Measurements from ENCODE around the gene HOXB1. TPM values are rescaled to one million over a fixed set of nuclear protein-coding genes. Genes with fewer than 3 reads are reported as not detected.
"Not testable (repeated sequence)": the region's sequence is repeated elsewhere in the genome, so short reads cannot be mapped to it uniquely, and the experiment has no call there.

HOXB1 gene
- total RNA-seq, 1 donor from 2014 or later, result not detected

DNA sequence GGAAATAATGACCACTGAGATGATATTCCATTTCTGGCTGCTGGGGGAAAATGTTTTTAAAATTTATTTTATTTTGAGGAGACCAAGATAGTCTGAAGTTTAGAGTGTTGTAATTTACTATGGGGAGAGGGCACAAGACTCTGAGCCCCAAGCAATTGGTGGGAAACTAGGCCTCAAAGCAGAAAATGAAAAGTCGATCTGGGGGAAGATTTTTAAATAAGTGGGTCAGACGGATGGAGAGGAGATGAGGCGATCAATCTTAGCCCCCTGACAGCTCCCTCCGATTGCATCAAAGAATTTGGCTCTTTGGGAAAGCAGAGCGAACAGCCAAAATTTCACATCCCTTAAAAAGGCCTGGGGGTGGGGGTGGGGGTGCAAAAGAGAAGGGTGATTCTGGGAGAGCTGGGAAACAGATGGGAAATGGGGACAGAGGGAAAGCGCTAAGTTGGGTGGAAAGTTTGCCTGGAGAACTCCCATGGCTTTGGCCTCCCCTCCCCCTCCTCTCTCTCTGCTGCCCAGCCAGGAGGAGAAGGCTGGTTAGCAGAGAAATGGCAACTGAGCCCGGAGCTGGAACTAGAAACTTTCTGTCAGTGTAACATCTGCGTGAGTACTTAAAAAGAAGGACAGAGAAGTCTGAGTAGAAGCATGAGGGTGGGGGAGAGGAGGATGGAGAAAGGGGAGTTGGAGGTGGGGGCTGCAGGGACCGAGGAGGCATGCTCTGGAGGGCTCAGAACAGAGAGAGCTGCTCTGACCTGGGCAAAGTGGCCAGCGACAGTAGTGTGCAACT lies 15.5 kb upstream of the HOXB1 start:
- intact Hi-C loops (cut with DNase I), result no loop called here
- no peak for DNase-seq (ENCODE audit: missing footprints)
- no peak for ATAC-seq

DNA sequence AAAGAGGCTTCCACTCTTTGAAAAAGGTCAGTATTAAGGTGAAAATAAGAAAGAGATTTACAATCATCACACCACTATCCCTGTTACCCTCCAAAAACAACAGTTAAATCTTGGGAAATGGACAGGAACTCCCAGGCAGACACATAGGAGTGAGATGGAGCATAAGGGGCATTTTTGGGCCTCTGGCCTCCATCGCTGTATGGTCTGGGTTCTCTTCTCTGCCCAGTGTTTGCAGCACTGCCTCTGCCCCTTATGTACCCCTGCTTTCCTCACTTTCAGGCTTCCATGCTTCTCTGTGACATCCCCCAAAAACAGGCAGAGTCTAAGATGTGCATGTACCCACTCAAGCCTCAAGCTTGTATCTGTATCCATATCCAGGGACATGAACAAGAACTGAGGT lies 14.7 kb upstream of the HOXB1 start:
- ATAC-seq (no peak), DNase-seq (ENCODE audit: missing footprints) (no peak)
- intact Hi-C loops (cut with DNase I), result no loop called here

DNA sequence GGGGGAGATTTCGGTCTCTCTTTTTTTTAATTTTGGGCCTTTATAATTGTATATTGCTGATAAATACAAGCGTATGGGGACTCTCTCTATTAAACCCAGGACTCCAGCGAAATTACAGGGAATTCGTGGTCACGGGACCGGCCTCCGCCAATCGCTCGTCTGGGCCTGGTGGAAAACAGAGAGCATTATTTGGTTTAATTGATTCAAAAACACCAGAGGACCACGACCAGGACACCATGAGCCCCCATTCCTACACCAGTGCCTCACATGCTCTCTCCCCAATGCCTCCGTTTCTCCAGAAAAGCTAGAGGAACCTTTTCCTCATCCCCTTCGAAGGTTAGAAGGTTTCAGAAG lies 14.2 kb upstream of the HOXB1 start, which contains the start of gene HOXB2:
Gene HOXB2 (minus strand): TSS at position 88 of the 354 bp plus-strand sequence. CDS start 198 bp downstream, outside the sequence.
- no peak for DNase-seq (ENCODE audit: missing footprints)
- intact Hi-C loops (cut with DNase I), result no loop called here

DNA sequence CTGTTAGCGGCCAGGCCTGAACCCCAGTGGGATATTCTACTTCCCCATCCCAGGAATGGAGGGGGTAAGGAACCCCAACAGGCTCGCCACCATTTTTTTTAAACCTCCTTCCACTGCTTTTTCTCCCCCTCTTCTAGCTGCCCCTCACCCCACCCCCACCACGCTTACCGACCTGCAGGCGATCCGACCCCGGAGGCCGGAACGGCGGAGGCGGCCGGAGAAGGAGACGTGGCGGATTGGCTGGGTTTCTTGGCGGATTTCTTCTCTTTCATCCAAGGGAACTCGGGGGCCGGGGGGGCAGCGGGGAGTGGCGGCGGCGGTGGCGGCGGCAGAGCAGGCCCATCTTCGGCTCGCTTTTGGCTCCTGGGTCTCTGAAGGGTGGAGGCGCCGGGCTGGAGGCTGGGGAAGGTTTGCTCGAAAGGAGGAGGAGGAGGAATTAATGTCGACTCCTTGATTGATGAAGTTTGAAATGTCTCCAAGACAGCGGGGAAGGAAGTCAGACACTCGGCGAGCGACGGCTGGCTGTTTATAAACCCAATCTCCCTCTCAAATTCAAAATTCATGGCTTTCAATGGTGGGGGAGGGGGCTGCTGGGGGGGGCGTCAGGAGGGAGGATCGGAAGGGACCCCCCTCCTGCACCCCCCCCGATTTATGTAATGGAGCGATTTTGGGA lies 13.7 kb upstream of the HOXB1 start:
- ATAC-seq (peak; percentile 62), DNase-seq (ENCODE audit: missing footprints) (peak; percentile 90)
- intact Hi-C loops (cut with DNase I), result no loop called here

More for the DNA sequence above, 14.2 kb upstream of the HOXB1 start, which contains the start of gene HOXB2:
- no peak for ATAC-seq

DNA sequence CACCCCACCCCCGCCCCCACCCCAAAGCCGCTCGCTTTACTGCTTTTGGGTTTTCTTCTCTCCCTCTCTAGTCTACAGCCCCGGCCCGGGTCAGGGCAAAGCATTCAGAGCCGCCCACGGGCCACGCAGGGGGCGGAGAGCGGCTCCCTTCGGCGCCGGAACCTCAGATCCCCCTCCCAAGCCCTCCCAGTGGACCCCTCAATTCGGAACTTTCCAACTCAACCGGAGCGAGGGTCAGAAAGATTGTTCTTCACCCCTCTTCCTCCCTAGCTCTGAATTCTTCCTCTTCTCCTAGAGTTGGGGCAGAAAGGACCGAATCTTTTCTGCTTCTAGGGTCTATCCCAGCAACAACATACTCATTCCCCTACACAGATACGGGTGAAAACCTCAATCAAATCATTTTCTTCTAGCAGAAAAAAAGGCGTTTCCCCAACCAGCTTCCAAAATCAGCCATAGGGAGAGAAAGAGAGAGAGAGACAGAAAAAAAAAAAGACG lies 13.1 kb upstream of the HOXB1 start:
- ATAC-seq, result peak; percentile 10
- DNase-seq (ENCODE audit: missing footprints), result no peak
- intact Hi-C loops (cut with DNase I), result no loop called here

DNA sequence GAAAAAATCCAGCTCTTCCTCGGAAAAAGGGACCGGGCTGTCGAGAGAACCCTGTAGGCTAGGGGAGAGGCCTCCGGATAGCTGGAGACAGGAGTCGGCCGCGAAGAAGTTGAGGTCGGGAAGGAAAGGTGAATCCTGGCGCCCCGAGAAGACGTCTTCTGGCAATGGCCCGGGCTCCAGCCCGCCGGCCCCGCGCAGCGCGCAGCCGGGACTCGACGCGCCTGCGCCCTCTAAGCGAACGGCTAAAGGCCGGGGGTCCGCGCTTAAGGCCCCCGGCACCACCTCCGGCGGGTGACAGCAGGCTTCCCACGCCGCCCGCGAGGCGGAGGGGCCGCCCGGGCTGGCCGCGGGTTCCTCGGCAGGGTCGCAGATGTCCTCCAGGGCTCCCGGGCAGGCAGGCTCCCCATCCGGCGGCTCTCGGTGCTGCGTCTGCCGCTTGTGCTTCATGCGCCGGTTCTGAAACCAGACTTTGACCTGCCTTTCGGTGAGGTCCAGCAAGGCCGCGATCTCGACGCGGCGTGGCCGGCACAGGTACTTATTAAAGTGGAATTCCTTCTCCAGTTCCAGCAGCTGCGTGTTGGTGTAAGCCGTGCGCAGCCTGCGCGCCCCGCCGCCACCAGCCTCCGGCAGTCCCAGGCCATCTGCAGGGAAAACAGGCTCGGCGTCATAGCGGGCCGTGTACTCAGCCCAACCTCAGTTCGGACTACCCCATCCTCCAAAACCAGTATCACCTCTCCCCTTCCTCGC lies 12.5 kb upstream of the HOXB1 start:
- intact Hi-C loops (cut with DNase I), result no loop called here
- ATAC-seq (peak; percentile 22), DNase-seq (ENCODE audit: missing footprints) (no peak)

DNA sequence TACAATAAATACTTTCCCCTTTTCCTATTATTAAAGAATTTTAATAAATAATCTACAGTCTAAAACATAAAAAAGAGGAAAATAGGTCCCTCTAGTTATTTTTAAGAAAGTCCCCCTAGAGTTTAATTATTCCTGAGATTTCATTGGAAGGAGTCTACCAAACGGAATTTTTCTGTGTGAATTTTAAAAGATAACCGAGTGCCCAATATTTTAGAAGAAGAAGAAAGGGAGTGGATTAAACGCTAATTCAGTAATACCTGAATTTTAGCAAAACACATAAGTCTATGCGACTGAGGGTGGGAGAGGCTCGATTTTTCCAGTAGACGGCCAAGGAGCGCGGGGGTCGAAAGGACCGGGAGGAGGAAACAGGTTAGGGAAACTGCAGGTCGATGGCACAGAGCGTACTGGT lies 11.9 kb upstream of the HOXB1 start:
- intact Hi-C loops (cut with DNase I), result no loop called here
- ATAC-seq (no peak), DNase-seq (ENCODE audit: missing footprints) (no peak)

DNA sequence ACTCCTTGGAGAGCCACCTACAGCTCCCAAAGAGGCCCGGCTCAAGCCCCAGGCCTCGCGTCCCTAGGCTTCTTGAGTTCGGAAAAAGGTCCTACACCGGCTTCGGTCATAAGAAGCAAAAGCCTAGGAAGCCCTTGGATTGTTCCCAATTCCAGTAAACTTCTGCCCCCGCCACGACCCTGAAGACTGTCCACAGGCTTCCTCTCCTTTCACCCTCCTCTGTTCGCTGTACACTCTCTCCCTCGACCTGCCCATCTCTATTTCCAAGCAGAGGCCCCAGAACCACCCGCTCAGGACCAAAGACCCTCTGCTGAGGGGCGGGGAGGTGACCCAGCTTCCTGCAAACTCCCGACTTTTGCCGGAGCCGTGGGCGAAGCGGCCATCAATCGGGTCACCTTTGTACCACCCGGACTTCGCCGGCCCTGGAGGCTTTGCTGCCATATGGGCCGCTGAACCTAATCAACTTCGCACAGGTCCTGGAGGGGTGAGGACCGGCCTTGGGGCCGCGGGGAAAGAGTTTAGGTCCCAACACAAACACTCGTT lies 11.4 kb upstream of the HOXB1 start:
- DNase-seq (ENCODE audit: missing footprints) (no peak), ATAC-seq (no peak)

DNA sequence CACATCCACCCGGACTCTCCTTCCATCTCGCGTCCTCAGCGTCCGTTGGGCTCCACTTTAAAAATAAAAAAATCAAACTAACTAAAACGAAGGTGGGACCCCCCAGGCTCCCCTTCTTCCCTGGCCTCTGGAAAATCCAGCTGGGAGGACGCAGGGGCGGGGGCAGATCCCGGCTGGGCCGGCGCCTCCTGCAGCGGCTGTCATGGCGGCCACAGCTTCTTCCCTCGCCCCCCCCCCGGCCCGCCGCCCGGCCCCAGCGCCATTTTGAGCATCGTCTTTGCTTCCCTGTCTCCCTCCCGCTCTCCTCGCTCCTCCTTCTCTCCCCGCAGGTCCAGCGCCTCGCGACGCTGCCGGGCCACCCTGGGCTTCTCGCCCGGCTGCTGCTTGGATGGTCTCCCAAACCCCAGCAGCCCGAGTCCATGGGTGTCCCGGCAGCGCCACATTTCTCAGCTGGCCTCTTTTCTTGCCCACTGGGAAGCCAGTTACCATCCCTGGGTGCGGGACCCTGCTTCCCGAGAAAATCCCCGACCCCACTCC lies 10.8 kb upstream of the HOXB1 start:
- intact Hi-C loops (cut with DNase I), result loop anchor here (1.0 kb wide), 1 partner anchor 39 kb away; no protein-coding TSS in a partner anchor
- DNase-seq (ENCODE audit: missing footprints) (peak; percentile 85), ATAC-seq (peak; percentile 81)

More for the DNA sequence above, 11.4 kb upstream of the HOXB1 start:
- intact Hi-C loops (cut with DNase I), result no loop called here

DNA sequence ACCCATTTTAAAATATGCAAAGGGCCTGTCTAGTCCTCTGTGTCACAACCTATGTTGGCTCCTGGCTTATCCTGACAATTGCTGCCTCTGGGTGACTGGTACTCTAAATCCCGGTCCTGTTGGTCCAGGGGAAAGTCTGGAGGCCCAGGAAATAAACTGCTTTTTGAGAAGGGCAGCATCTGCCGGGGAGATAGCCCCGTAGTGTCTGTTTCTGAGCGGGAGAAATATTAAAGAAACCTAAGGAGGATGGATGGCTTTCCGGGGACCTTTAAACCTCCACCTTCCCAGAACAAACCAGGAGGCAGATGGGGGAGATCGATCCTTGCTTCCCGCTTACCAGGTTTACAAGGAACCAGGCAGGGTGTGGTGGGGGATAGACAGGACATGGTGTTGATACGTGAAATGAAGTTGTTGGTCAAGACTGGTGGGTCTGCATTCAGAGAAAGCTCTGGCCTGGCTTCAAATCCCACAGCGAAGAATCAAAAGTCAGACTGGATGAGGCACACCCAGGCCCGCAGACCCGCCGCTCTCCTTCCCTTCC lies 10.3 kb upstream of the HOXB1 start:
- no peak for DNase-seq (ENCODE audit: missing footprints)
- intact Hi-C loops (cut with DNase I), result loop anchor here (1.0 kb wide), 1 partner anchor 39 kb away; no protein-coding TSS in a partner anchor
- ATAC-seq, result no peak

DNA sequence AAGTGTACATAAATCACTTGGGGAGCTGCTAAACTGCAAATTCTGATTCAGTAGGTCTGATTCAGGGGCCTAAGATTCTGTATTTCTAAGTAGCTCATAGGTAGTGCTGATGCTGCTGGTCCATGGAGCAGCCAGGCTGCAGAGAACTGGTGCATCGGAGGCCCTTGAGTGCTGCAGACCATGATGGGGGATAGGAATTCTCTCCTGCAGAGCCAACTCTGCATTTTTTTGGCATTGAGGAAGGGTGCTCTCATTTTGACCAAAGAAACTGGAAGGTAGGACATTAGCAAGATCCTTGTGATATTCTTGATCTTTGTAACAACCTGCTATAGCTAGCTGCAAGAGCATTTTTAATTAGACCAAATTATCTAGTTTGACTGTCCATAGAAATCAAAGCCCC lies 9.4 kb upstream of the HOXB1 start:
- no peak for ATAC-seq
- intact Hi-C loops (cut with DNase I), result no loop called here
- no peak for DNase-seq (ENCODE audit: missing footprints)

DNA sequence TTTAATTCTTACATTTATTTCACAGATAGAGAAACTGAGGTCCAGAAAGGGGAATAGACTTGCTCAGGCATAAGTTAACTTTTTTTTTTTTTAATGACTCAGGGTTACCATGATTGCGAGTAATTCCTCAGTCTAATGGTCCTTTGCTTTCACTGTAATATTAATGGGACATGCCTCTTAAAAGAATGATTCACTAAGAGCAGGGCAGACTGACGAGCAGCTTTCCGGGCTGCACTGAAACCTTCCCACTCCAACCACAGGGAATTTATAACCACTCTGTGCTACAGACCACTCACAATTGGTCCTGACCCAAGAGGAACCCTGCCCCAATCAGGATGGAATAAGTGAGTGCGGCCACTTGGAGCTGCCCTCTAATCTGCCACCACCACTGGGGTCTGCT lies 8.4 kb upstream of the HOXB1 start:
- intact Hi-C loops (cut with DNase I), result no loop called here
- DNase-seq (ENCODE audit: missing footprints) (no peak), ATAC-seq (no peak)

DNA sequence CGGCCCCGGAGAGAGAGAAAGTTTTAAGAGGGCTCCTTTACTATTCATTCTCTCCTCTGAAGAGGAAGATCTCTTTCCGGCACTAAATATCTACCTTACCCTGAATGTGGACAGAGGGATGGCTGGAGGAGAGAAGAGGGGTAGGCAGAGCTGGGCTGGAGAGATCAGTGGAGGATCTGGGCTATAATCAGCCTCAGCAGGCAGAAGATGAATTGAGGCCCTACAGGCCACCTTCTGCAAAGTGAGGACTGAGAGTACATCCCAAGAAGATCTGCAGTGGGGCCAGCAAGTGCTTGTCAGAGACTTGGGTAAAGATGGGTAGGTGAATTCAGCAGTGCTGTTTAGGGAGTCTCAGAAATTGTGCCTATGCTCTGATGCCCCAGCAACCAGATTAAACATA lies 6.5 kb upstream of the HOXB1 start:
- intact Hi-C loops (cut with DNase I), result no loop called here
- DNase-seq (ENCODE audit: missing footprints), result no peak
- no peak for ATAC-seq

DNA sequence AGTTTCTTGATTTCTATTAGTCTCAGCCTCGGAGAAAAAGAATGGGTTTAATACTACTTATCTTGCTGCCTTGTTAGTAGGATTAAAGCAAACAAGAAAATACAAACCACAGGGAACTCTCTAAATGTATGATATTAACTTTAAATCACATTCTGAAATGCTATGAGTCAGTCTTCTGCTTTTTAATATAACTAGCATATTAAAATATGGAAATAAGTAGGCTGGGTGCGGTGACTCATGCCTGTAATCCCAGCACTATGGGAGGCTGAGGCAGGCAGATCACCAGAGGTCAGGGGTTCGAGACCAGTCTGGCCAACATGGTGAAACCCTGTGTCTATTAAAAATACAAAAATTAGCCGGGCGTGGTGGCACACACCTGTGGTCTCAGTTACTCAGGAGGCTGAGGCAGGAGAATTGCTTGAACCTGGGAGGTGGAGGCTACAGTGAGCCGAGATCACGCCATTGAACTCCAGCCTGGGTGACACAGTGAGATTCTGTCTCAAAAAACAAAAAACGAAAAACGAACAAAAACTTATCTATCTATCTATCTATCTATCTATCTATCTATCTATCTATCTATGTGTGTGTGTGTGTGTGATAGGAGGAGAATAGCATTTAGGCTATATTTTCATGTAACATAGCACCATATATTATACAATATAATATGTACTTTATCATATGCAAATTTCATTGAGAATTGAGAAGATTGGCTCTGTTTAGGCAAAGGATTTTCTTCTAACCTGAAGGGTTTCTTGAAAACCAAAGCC lies 5.2 kb upstream of the HOXB1 start:
- DNase-seq (ENCODE audit: missing footprints); intact Hi-C loops (cut with DNase I); ATAC-seq: not testable (repeated sequence)

DNA sequence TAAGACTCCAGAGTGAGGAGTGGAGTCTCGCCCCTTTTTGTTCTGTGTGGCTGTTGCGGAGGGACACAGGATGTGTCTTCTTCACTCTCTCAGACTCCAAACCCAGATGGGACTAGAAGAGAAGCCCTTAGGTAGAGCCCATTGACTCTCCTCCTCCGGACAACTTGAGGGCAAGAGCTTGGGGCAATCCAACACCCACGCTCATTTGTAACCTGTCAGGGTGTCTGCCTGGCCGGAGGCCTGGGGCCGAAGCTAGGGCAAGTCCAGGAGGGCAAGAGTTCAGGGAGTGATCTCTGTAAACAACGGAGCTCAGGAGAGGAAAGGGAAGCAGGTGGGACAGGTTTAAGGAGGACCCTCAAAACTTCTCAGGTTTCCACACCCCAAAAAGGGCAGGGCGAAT lies 1.4 kb upstream of the HOXB1 start:
- DNase-seq (ENCODE audit: missing footprints), result no peak
- ATAC-seq, result no peak
- intact Hi-C loops (cut with DNase I), result no loop called here

DNA sequence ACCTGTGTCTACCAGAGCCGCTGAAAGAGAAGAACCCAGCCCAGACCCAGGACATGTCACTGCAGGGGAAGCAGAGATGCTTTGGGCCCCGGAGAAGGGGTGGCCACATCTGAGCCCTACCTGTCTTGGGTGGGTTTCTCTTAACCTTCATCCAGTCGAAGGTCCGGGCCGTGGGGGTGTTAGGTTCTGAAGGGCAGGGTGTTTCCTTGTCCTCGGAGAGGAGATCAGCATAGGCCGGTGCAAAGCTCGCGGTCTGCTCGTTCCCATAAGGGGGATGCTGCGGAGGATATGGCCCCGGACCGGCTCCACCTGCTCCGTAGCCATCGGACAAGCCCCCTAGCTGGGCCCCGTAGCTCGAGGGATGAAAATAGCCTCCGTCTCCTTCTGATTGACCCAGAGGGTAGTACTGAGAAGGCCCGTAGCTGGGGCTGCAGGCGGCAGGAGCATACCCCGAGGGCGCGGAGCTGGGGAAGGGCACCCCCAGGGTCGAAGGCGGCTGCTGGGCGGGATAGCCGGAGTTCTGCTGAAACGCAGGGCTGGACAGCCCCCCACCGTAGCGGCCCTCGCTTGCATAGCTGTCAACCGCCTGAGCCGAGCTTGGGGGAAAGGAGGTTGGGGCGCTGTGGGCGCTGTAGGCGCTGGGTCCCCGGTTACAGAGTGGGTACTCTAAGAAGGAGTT lies 464 bp downstream of the HOXB1 start:
- peak; percentile 68 for DNase-seq (ENCODE audit: missing footprints)
- intact Hi-C loops (cut with DNase I), result no loop called here
- ATAC-seq, result no peak

DNA sequence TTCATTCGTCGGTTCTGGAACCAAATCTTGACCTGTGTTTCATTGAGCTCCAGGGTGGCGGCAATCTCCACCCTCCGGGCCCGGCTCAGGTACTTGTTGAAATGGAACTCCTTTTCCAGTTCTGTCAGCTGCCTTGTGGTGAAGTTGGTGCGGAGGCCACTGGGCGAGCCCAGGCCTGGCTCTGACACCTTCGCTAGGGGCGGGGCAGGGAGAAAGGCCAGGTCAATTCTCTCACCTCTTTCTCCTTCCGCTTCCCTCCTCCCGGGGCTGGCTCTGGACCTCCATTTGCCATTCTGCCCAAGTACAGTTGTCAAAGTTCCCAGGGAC lies 1.2 kb downstream of the HOXB1 start:
- intact Hi-C loops (cut with DNase I), result no loop called here
- no peak for ATAC-seq
- DNase-seq (ENCODE audit: missing footprints), result no peak

Measured in Right ventricle myocardium inferior (tissue), 1 donor.